GM18870 (cell line): ENCODE measurements around the gene ZNF398.

ENCODE experiments used
- ATAC-seq: cut with Tn5 transposase; IDR thresholded peaks from one replicate; pipeline ENCODE4 v1.9.1; 2021; ENCODE audit warnings: moderate library complexity; ENCODE audit not compliant: unreplicated experiment

ZNF398 gene

GRCh38 chr7:149195180-149196150, 48.2 kb downstream of the ZNF398 start, which contains the start of gene ZNF282:
TSS of gene ZNF282 (plus strand) at chr7:149195546. CDS start at chr7:149195590, 44 bp downstream.
- ATAC-seq: peak; percentile 83

GRCh38 chr7:149196151-149196704, 49.0 kb downstream of the ZNF398 start:
- ATAC-seq: no peak

- no peak for ATAC-seq
Observed at GRCh38 chr7:149196705-149197171, 49.5 kb downstream of the ZNF398 start.

- no peak for ATAC-seq
Observed at GRCh38 chr7:149197675-149198074, 50.4 kb downstream of the ZNF398 start.

GRCh38 chr7:149198161-149198816, 51.0 kb downstream of the ZNF398 start:
- no peak for ATAC-seq

GRCh38 chr7:149199234-149199995, 52.2 kb downstream of the ZNF398 start:
- ATAC-seq: no peak

GRCh38 chr7:149202831-149203231, 55.6 kb downstream of the ZNF398 start:
- ATAC-seq: no peak

- ATAC-seq: no peak
Observed at GRCh38 chr7:149205690-149206381, 58.6 kb downstream of the ZNF398 start.

GRCh38 chr7:149207324-149208035, 60.2 kb downstream of the ZNF398 start:
- ATAC-seq: no peak

GRCh38 chr7:149209518-149210269, 62.4 kb downstream of the ZNF398 start:
- peak; percentile 68 for ATAC-seq

- ATAC-seq: no peak
Observed at GRCh38 chr7:149210551-149210950, 63.3 kb downstream of the ZNF398 start.

GRCh38 chr7:149214020-149214720, 66.9 kb downstream of the ZNF398 start:
- no peak for ATAC-seq

GRCh38 chr7:149216402-149216801, 69.1 kb downstream of the ZNF398 start:
- ATAC-seq: no peak

- ATAC-seq: no peak
Observed at GRCh38 chr7:149217570-149217969, 70.3 kb downstream of the ZNF398 start.

GRCh38 chr7:149218469-149219420, 71.5 kb downstream of the ZNF398 start:
- ATAC-seq: no peak

- no peak for ATAC-seq
Observed at GRCh38 chr7:149220534-149220933, 73.3 kb downstream of the ZNF398 start.

- ATAC-seq: no peak
Observed at GRCh38 chr7:149223176-149223575, 75.9 kb downstream of the ZNF398 start.
